Psoas muscle (tissue), 8 donors: ENCODE measurements around the gene MEX3A. TPM values are rescaled to one million over a fixed set of nuclear protein-coding genes. Genes with fewer than 3 reads are reported as not detected.
"Not testable (repeated sequence)": the region's sequence is repeated elsewhere in the genome, so short reads cannot be mapped to it uniquely, and the experiment has no call there.

ENCODE experiments used
- ATAC-seq, 4 donors: fragments of 200-7000 bp; cut with Tn5 transposase; one replicate each; pipeline ENCODE4 v1.9.1; 2020; ENCODE audit warnings: moderate library complexity in 3 of 4, mild to moderate bottlenecking in 2 of 4
- DNase-seq, 2 donors: peaks; one replicate each; pipeline ENCODE4 v3.0.0-alpha.2; 2020
- H3K27ac ChIP-seq: fragments of 200-600 bp; one replicate; pipeline ENCODE4 v1.8.0; 2022
- H3K27me3 ChIP-seq, 3 donors: fragments of 200-600 bp in 1 of 3; one replicate each; pipeline versions ENCODE4 v1.6.1 to v1.8.0; 2013 to 2022; ENCODE audit warnings: low read length in 2 of 3, mild to moderate bottlenecking in 2 of 3, moderate library complexity in 1 of 3; ENCODE audit not compliant: insufficient read depth in 3 of 3
- H3K36me3 ChIP-seq, 2 donors: fragments of 200-600 bp in 1 of 2; one replicate each; pipeline versions ENCODE4 v1.6.1 to v1.8.0; 2013 to 2022; ENCODE audit warnings: low read depth in 1 of 2, mild to moderate bottlenecking in 1 of 2, moderate library complexity in 1 of 2; ENCODE audit not compliant: insufficient read depth in 1 of 2
- H3K4me1 ChIP-seq: fragments of 200-600 bp; one replicate; pipeline ENCODE4 v1.8.0; 2022
- H3K4me3 ChIP-seq: fragments of 200-600 bp; one replicate; pipeline ENCODE4 v1.8.0; 2022; ENCODE audit warnings: mild to moderate bottlenecking
- H3K9me3 ChIP-seq: fragments of 200-600 bp; one replicate; pipeline ENCODE4 v1.8.0; 2022
- WGBS, 3 donors: extraction: QIAGEN DNeasy Blood & Tissue Kit; methylation state at CpG; one replicate each; pipeline versions ENCODE4 v1.1.6 to v1.1.7; 2013; 5-methylcytosine and 5-hydroxymethylcytosine counted together
- intact Hi-C, 2 donors: fragments of 100-400 bp; cut with DNase I; formaldehyde crosslinking; loops; one replicate each; pipeline versions ENCODE4 v1.11.0 to v1.14.2; 2022
- polyA plus RNA-seq, 3 donors: library from polyadenylated mRNA; stranded (reverse); fragments of 200-250 nt; gene quantifications; one replicate each; pipeline ENCODE4 v1.2.3, GENCODE V29; 2013
- total RNA-seq, 4 donors: library from RNA; stranded (reverse); fragmentation: NEBNext Ultra II Directional in 2 of 4; extraction: Animal tissue kit (Norgen Biotek cat#: 25700) in 2 of 4; gene quantifications; one replicate each; pipeline versions ENCODE4 v1.2.1 to v1.2.4, GENCODE V29; 2021 to 2023
- TF ChIP-seq, protein P1 (sequence below): fragments of 200-600 bp; IDR thresholded peaks from one replicate; pipeline ENCODE4 v1.8.0; 2022; ENCODE audit warnings: antibody characterized with exemption
- donor health status: healthy with polysubstance abuse.
- donor health status: DM: no; HTN: no; CAD: no; lungs with moderate emphysema.
- donor health status: Bipolar disorder and iron deficiency.
- donor health status: healthy.
- donor health status: DM: yes; HTN: yes; CAD: no.
- donor health status: DM: no; HTN: no; CAD: no.
- donor health status: DM: no; HTN: no; CAD: no.
- donor health status: DM: yes; HTN: yes; CAD: no.

The MEX3A gene
- total and polyA plus RNA-seq, 7 donors, result 0.06 to 0.42 (median 0.13) TPM

- WGBS, 3 donors, result 25 to 31% (median 30%) methylated on average over 4 of the region's 4 CpGs
- Histone ChIP-seq H3K4me3 (peak overlapping the region; percentile 99), H3K27me3 (no peaks in the 10 kb centered on the region), H3K9me3 (no peaks in the 10 kb centered on the region), H3K36me3 (no peaks in the 10 kb centered on the region), H3K4me1 (peaks cover 93% of the 10 kb centered on the region), H3K27ac (peak overlapping the region; percentile 99)
- ATAC-seq (no peak), DNase-seq (no peak)
- TF ChIP-seq, protein P1, sequence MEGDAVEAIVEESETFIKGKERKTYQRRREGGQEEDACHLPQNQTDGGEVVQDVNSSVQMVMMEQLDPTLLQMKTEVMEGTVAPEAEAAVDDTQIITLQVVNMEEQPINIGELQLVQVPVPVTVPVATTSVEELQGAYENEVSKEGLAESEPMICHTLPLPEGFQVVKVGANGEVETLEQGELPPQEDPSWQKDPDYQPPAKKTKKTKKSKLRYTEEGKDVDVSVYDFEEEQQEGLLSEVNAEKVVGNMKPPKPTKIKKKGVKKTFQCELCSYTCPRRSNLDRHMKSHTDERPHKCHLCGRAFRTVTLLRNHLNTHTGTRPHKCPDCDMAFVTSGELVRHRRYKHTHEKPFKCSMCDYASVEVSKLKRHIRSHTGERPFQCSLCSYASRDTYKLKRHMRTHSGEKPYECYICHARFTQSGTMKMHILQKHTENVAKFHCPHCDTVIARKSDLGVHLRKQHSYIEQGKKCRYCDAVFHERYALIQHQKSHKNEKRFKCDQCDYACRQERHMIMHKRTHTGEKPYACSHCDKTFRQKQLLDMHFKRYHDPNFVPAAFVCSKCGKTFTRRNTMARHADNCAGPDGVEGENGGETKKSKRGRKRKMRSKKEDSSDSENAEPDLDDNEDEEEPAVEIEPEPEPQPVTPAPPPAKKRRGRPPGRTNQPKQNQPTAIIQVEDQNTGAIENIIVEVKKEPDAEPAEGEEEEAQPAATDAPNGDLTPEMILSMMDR, result no peak
- intact Hi-C loops, result loop anchor here in 1 of 2 donors (10.0 kb wide), 1 partner anchor 383 kb away; the partner anchor contains the start of gene MEF2D
Observed at GRCh38 chr1:156121457-156121856, 39.2 kb upstream of the MEX3A start.

- not testable (repeated sequence) for H3K27me3 ChIP-seq, DNase-seq, ATAC-seq, H3K36me3 ChIP-seq, H3K9me3 ChIP-seq
- 13 to 20% (median 13%) methylated on average over 4 of the region's 4 CpGs for WGBS, 3 donors
- peak overlapping the region; percentile 99 for H3K27ac ChIP-seq
- H3K4me3 ChIP-seq, result peak overlapping the region; percentile 99
- H3K4me1 ChIP-seq, result peaks cover 88% of the 10 kb centered on the region
- intact Hi-C loops, result loop anchor here in 1 of 2 donors (10.0 kb wide), 1 partner anchor 384 kb away; the partner anchor contains the start of gene MEF2D
Observed at GRCh38 chr1:156121005-156121404, 38.7 kb upstream of the MEX3A start.

- DNase-seq (no peak), ATAC-seq (no peak)
- TF ChIP-seq, protein P1, result no peak
- peaks cover 82% of the 10 kb centered on the region for H3K4me1 ChIP-seq
- WGBS, 3 donors, result 57 to 62% (median 59%) methylated on average over 3 of the region's 3 CpGs
- peak overlapping the region; percentile 99 for H3K4me3 ChIP-seq
- no peaks in the 10 kb centered on the region for H3K9me3 ChIP-seq
- no peaks in the 10 kb centered on the region for H3K36me3 ChIP-seq
- intact Hi-C loops, result loop anchor here in 1 of 2 donors (10.0 kb wide), 1 partner anchor 384 kb away; the partner anchor contains the start of gene MEF2D
- H3K27me3 ChIP-seq, result no peaks in the 10 kb centered on the region
- peak overlapping the region; percentile 99 for H3K27ac ChIP-seq
Observed at GRCh38 chr1:156120318-156120717, 38.1 kb upstream of the MEX3A start.

GRCh38 chr1:156119503-156120209 is 37.4 kb upstream of the MEX3A start:
- Histone ChIP-seq H3K4me1 (peaks cover 75% of the 10 kb centered on the region), H3K36me3 (no peaks in the 10 kb centered on the region), H3K27ac (peak overlapping the region; percentile 99), H3K9me3 (no peaks in the 10 kb centered on the region), H3K27me3 (no peaks in the 10 kb centered on the region), H3K4me3 (peak overlapping the region; percentile 99)
- intact Hi-C loops, result loop anchor here in 1 of 2 donors (10.0 kb wide), 1 partner anchor 385 kb away; the partner anchor contains the start of gene MEF2D
- DNase-seq (peak; percentile 72 to 86), ATAC-seq (peak; percentile 25 to 46 (median 35))
- WGBS, 3 donors, result 19 to 51% (median 21%) methylated on average over 3 of the region's 3 CpGs
- TF ChIP-seq, protein P1, result peak; percentile 4

- Histone ChIP-seq H3K4me3 (peak overlapping the region; percentile 99), H3K9me3 (no peaks in the 10 kb centered on the region), H3K36me3 (no peaks in the 10 kb centered on the region), H3K27me3 (no peaks in the 10 kb centered on the region), H3K27ac (peak overlapping the region; percentile 99), H3K4me1 (peaks cover 72% of the 10 kb centered on the region)
- intact Hi-C loops, result no loop called here
- TF ChIP-seq, protein P1, result no peak
- ATAC-seq (peak; percentile 50 to 65 (median 62)), DNase-seq (peak; percentile 81 to 91)
- 15 to 16% (median 16%) methylated on average over 8 of the region's 8 CpGs for WGBS, 3 donors
Observed at GRCh38 chr1:156118177-156118868, 36.1 kb upstream of the MEX3A start.
